Bronchial epithelial cell (primary cell): ENCODE results near the gene DNAJC4. TPM values are rescaled to one million over a fixed set of nuclear protein-coding genes. Genes with fewer than 3 reads are reported as not detected.
"Not testable (repeated sequence)": the region's sequence is repeated elsewhere in the genome, so short reads cannot be mapped to it uniquely, and the experiment has no call there.

Experiments
- DNase-seq: peaks from one replicate; pipeline ENCODE4 v3.0.0-alpha.2; 2010; ENCODE audit warnings: low read depth
- FAIRE-seq: peaks from 2 replicates; lab custom pipeline; 2011; peaks lifted over from hg19 to GRCh38; lab: Jason Lieb, UNC
- H3K27me3 ChIP-seq: 2 replicates; pipeline ENCODE4 v1.5.1; 2011; ENCODE audit warnings: low read length; ENCODE audit not compliant: control insufficient read depth, insufficient read depth
- H3K36me3 ChIP-seq: 2 replicates; pipeline ENCODE4 v1.5.1; 2011; ENCODE audit warnings: low read length; ENCODE audit not compliant: control insufficient read depth, insufficient read depth
- H3K4me3 ChIP-seq: 2 replicates; pipeline ENCODE4 v1.5.1; 2011; ENCODE audit warnings: mild to moderate bottlenecking, low read depth, low read length, control low read depth
- total RNA-seq: library from RNA; depleted of rRNA; stranded (reverse); fragments of >200 nt; gene quantifications from 2 replicates; pipeline ENCODE4 v1.2.1, GENCODE V29; 2014
- TF ChIP-seq, protein P1 (sequence below): IDR thresholded peaks from 2 replicates; pipeline ENCODE4 v1.5.1; 2011; ENCODE audit warnings: mild to moderate bottlenecking, moderate library complexity, low read length, control low read depth, inconsistent platforms; ENCODE audit not compliant: insufficient read depth, severe bottlenecking

The DNAJC4 gene
- total RNA-seq, 1 donor from 2014 or later: 3.4 TPM

DNA sequence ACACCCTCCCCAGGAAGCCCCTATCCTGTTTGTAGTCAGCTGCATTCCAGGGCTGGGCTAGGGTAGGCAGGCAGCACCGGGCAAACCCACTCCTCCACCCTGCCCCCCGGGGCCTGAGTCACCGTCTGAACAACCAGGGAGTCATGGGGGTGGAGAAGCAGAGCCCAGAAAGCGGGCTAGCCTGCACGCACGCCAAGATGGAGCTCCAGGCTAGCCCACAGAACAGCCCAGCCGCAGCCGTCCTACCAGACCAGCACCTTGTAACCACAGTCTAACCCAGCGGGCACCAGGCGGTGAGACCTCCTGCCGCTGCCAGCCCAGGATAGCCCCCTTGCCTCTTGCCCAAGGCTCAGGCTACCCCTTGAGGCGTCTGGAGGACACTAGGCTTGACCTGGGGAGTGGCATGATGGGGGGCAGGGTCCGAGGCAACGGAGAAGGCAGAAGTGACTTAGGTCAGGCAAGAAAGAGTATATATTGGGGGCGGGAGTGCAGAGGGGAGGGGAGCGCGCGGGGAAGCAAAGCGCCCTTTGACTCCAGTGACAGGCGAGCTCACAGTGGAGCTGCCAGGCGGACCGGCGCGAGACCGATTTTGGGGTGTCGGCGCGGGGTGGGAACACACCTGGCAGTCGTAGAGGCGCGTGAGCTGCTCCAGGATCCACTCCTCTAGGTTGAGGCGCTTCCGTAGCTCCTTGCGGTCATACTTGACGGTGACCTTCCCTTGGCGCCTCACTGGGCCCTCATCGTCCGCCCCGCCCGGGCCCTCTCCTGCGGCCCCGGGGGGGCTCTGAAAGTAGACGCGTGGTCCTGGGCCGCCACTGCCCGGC is 15.7 kb downstream of the DNAJC4 start:
- peak; percentile 93 for DNase-seq
- H3K4me3 ChIP-seq: peak overlapping the region; percentile 99
- H3K27me3 ChIP-seq: no peaks in the 10 kb centered on the region
- no peak for FAIRE-seq
- TF ChIP-seq, protein P1, sequence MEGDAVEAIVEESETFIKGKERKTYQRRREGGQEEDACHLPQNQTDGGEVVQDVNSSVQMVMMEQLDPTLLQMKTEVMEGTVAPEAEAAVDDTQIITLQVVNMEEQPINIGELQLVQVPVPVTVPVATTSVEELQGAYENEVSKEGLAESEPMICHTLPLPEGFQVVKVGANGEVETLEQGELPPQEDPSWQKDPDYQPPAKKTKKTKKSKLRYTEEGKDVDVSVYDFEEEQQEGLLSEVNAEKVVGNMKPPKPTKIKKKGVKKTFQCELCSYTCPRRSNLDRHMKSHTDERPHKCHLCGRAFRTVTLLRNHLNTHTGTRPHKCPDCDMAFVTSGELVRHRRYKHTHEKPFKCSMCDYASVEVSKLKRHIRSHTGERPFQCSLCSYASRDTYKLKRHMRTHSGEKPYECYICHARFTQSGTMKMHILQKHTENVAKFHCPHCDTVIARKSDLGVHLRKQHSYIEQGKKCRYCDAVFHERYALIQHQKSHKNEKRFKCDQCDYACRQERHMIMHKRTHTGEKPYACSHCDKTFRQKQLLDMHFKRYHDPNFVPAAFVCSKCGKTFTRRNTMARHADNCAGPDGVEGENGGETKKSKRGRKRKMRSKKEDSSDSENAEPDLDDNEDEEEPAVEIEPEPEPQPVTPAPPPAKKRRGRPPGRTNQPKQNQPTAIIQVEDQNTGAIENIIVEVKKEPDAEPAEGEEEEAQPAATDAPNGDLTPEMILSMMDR: no peak
- H3K36me3 ChIP-seq: peaks cover 11% of the 10 kb centered on the region

DNA sequence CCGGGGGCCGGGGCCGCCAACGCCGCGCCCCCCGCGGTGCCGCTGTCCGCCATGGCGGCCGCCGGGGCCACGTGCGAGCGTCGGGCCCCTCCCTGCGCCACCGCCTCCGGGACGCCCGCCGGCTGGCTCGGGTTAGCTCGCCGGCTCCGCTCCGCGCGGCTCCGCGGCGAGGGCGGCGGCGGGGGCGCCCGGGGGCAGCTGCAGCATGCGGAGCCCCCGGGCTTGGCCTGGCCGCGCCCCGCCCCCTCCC is 16.2 kb downstream of the DNAJC4 start:
- FAIRE-seq, DNase-seq, H3K27me3 ChIP-seq: not testable (repeated sequence)
- peak overlapping the region; percentile 99 for H3K4me3 ChIP-seq
- H3K36me3 ChIP-seq: peaks cover 11% of the 10 kb centered on the region

DNA sequence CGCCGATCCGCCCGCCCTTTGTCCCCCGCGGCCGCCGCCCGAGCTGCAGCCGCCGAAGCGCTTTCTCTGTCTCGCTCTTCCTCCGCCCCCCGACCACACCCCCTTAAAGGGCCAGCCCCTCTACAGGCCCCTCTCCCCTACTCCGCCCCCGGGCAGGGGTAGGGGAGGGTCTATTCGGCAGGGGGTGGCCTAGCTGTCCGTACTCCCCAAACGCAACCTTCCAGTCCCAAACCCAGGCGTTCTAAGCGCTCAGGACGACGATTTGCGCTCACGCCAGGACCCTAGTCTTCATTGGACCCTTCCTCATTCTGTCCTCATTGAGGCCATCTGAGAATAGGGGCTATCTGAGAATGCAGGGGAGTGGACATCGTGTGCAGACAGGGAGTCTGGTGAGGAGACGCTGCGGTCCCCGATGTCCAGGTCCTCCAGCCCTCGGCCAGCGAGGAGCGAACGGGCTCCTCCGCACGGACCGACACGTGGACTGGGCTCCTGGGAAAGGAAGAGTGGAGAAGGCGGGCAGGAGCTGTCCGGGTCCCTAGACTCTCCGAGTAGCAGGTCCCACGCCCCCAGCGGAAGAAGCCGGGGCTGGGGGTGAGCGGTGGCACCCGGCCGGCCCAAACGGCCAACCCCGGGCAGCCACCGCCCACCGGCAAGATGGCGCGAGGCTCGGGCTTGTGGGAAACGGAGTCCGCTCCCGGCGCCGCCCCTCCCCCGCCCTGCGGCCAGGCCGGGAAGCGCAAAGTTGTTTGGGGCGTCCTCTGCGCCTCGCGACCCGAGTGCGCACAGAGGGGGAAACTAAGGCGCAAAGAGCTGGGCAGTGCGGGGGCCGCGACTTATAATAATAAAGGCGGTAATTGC is 16.8 kb downstream of the DNAJC4 start, which contains the start of gene PPP1R14B:
TSS of gene PPP1R14B (minus strand) at position 73 of the 858 bp plus-strand sequence. CDS start 270 bp downstream, outside the sequence.
- DNase-seq (peak; percentile 69), FAIRE-seq (no peak)
- H3K27me3 ChIP-seq: no peaks in the 10 kb centered on the region
- H3K36me3 ChIP-seq: peaks cover 11% of the 10 kb centered on the region
- TF ChIP-seq, protein P1: peak; percentile 21
- H3K4me3 ChIP-seq: peak within 1 kb of the TSS; percentile 99

DNA sequence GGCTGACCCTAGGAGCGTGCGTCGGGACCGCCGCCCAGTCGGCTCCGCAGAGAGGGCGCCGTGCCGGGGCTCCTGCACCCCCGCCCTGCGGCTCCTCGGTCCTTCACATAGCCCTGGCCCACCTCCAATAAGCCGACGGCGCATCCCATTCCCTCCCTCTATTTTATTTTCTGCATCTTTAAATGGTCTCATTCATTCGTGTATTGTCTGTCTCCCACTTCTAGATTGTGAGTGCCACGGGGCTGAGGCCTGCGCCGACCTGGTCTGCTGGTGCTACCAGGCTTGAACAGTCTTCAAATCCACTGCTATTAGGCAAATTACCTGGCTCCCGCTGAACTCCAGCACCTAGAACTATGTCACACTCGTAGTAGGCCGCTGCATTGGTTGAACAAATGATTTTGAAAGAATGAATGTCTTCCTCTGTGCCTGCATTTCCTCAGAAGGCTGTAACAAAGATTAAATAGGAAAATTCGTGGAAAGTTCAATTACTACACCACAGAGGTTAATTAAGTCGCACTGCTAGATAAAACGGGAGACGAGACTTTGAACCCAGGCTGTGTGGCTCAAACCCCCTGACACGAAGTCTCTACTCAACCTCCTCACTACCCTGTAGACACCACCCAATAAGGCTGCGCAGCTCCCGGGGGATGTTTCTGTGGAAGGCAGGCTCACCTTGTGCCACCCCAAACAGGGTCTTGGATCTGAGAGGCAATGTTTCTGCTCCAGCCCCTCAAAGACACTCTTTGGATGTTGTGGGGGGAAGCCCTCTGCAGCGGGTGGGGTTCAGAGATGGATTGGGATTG is 17.6 kb downstream of the DNAJC4 start:
- peak overlapping the region; percentile 50 for H3K4me3 ChIP-seq
- H3K27me3 ChIP-seq: no peaks in the 10 kb centered on the region
- DNase-seq (no peak), FAIRE-seq (no peak)
- H3K36me3 ChIP-seq: peaks cover 11% of the 10 kb centered on the region
- TF ChIP-seq, protein P1: no peak

DNA sequence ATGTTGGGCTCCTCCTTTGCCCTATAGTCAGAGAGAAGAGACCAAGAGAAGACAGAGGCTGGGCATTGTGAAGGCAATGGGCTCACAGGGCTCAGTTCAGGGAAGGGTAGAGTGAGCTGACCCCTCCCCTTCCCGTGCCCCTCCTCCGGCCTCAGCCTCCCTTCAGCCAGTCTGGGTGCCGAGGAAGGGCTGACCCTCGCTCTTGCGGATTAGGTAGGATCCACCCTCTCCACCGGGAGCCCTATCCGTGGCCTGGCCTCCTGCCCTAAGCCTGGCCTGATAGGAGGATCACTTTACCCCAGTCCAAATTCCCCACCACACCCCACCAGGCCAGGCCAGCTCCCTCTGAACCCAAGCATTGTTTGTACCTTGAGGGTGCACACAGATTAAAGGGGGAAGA is 18.2 kb downstream of the DNAJC4 start:
- FAIRE-seq: no peak
- TF ChIP-seq, protein P1: no peak
- H3K36me3 ChIP-seq: peaks cover 7% of the 10 kb centered on the region
- no peaks in the 10 kb centered on the region for H3K27me3 ChIP-seq
- H3K4me3 ChIP-seq: no peak overlapping the region
- DNase-seq: no peak

DNA sequence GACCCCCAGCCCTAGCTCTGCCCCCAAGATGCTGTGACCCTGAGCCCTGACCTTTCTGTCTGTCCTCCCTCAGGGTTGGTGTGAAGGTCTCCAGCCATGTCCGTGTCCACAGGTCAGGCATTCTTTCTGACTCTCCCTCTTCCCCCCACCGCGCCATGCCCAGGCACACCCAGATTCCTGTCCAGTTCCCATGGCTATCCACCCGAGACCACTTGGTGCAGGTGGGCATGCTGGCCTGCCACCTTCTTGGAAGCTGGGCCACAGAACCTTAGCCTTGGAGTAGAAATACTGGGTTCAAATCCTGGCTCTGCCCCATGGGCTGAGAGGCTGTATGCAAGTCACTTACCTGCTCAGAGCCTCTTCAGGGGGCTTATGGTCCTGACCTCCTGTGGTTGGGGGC is 18.7 kb downstream of the DNAJC4 start:
- TF ChIP-seq, protein P1: no peak
- FAIRE-seq (no peak), DNase-seq (no peak)
- Histone ChIP-seq H3K4me3 (no peak overlapping the region), H3K27me3 (no peaks in the 10 kb centered on the region), H3K36me3 (peaks cover 4% of the 10 kb centered on the region)
